Neural cell (in vitro differentiated cells): ENCODE data around the gene MT3. TPM values are rescaled to one million over a fixed set of nuclear protein-coding genes. Genes with fewer than 3 reads are reported as not detected.

Source experiments
- H2AFZ ChIP-seq: fragments of 200-600, 300-800 bp; sonication (generic), shearing (Covaris generic); 2 replicates; pipeline ENCODE4 v1.6.0; 2014; ENCODE audit warnings: low read depth, mild to moderate bottlenecking, antibody characterized with exemption, low read length, moderate library complexity
- H3F3A ChIP-seq: fragments of 200-600 bp; shearing (Covaris generic); 2 replicates; pipeline ENCODE4 v1.6.1; 2016; ENCODE audit warnings: mild to moderate bottlenecking, moderate library complexity, mixed read lengths, antibody characterized with exemption, low read length; ENCODE audit not compliant: insufficient read depth, poor library complexity, severe bottlenecking
- H3K27ac ChIP-seq: fragments of 200-600, 300-800 bp; sonication (generic), shearing (Covaris generic); 2 replicates; pipeline ENCODE4 v1.5.1; 2014; ENCODE audit warnings: mild to moderate bottlenecking, low read length, moderate library complexity
- H3K27me3 ChIP-seq: fragments of 300-800, 200-600 bp; sonication (generic), shearing (Covaris generic); 2 replicates; pipeline ENCODE4 v1.6.0; 2014; ENCODE audit warnings: mild to moderate bottlenecking, low read depth, low read length, moderate library complexity; ENCODE audit not compliant: insufficient read depth
- H3K36me3 ChIP-seq: fragments of 300-800, 200-600 bp; sonication (generic), shearing (Covaris generic); 2 replicates; pipeline ENCODE4 v1.5.1; 2014; ENCODE audit warnings: mild to moderate bottlenecking, antibody characterized with exemption, low read length, moderate library complexity; ENCODE audit not compliant: insufficient read depth
- H3K4me2 ChIP-seq: fragments of 300-800, 200-600 bp; sonication (generic), shearing (Covaris generic); 2 replicates; pipeline ENCODE4 v1.6.0; 2014; ENCODE audit warnings: mild to moderate bottlenecking, low read length
- H3K4me3 ChIP-seq: fragments of 300-800, 200-600 bp; sonication (generic), shearing (Covaris generic); 2 replicates; pipeline ENCODE4 v1.5.1; 2014; ENCODE audit warnings: mild to moderate bottlenecking, low read length, moderate library complexity
- H3K79me2 ChIP-seq: fragments of 200-600 bp; shearing (Covaris generic); replicated peaks from 2 replicates; pipeline ENCODE4 v1.6.0; 2014; ENCODE audit warnings: mild to moderate bottlenecking, low read length, moderate library complexity; ENCODE audit not compliant: insufficient read depth
- H3K9ac ChIP-seq: fragments of 300-800, 200-600 bp; sonication (generic), shearing (Covaris generic); 2 replicates; pipeline ENCODE4 v1.6.1; 2016; ENCODE audit warnings: mild to moderate bottlenecking, low read length, mixed read lengths
- H3K9me2 ChIP-seq: fragments of 200-600 bp; shearing (Covaris generic); 2 replicates; pipeline ENCODE4 v1.6.1; 2016; ENCODE audit warnings: mild to moderate bottlenecking, low read length, mixed read lengths; ENCODE audit not compliant: insufficient read depth
- H3K9me3 ChIP-seq: fragments of 200-600, 300-800 bp; sonication (generic), shearing (Covaris generic); 2 replicates; pipeline ENCODE4 v1.6.1; 2016; ENCODE audit warnings: mild to moderate bottlenecking, mixed run types, low read length, moderate library complexity, mixed read lengths
- H4K20me1 ChIP-seq: fragments of 200-600 bp; shearing (Covaris generic); 2 replicates; pipeline ENCODE4 v1.6.1; 2016; ENCODE audit warnings: mild to moderate bottlenecking, mixed run types; ENCODE audit not compliant: insufficient read depth
- EP300 ChIP-seq: fragments of 450-650 bp; conservative IDR thresholded peaks from 2 replicates; pipeline ENCODE4 v1.6.1; 2014; ENCODE audit warnings: antibody characterized with exemption, mild to moderate bottlenecking, moderate library complexity; ENCODE audit not compliant: poor library complexity, severe bottlenecking
- EZH2 ChIP-seq: fragments of 200-600, 300-800 bp; shearing (Covaris generic), sonication (generic); IDR thresholded peaks from 2 replicates; pipeline ENCODE4 v1.6.1; 2014; ENCODE audit warnings: antibody characterized with exemption, low read length, borderline replicate concordance, mild to moderate bottlenecking; ENCODE audit not compliant: insufficient read depth, poor library complexity, severe bottlenecking
- MXI1 ChIP-seq: fragments of 450-650 bp; conservative IDR thresholded peaks from 2 replicates; pipeline ENCODE4 v1.6.1; 2014; ENCODE audit warnings: antibody characterized with exemption, mild to moderate bottlenecking; ENCODE audit not compliant: poor library complexity, severe bottlenecking
- POLR2AphosphoS5 ChIP-seq: IDR thresholded peaks from 2 replicates; pipeline ENCODE4 v1.6.1; 2012
- RAD21 ChIP-seq: fragments of 450-650 bp; conservative IDR thresholded peaks from 2 replicates; pipeline ENCODE4 v1.6.1; 2014; ENCODE audit warnings: antibody characterized with exemption, mild to moderate bottlenecking, moderate library complexity
- REST ChIP-seq: IDR thresholded peaks from 2 replicates; pipeline ENCODE4 v1.6.1; 2012; ENCODE audit warnings: borderline replicate concordance
- SMC3 ChIP-seq: fragments of 450-650 bp; conservative IDR thresholded peaks from 2 replicates; pipeline ENCODE4 v1.6.1; 2014; ENCODE audit warnings: antibody characterized with exemption, mild to moderate bottlenecking, moderate library complexity; ENCODE audit not compliant: poor library complexity
- TAF1 ChIP-seq: IDR thresholded peaks from 2 replicates; pipeline ENCODE4 v1.6.1; 2012; ENCODE audit warnings: low read depth
- polyA plus RNA-seq: library from polyadenylated mRNA; depleted of rRNA; stranded (reverse); fragments of >200 nt; gene quantifications from 2 replicates; pipeline ENCODE4 v1.2.3, GENCODE V29; 2014
- TF ChIP-seq, protein P1 (sequence below): fragments of 450-650 bp; IDR thresholded peaks from 2 replicates; pipeline ENCODE4 v1.5.1; 2014; ENCODE audit warnings: antibody characterized with exemption, mild to moderate bottlenecking, moderate library complexity; ENCODE audit not compliant: poor library complexity, severe bottlenecking

MT3 gene
- polyA plus RNA-seq, 1 donor from 2014 or later = 1.9 TPM

DNA sequence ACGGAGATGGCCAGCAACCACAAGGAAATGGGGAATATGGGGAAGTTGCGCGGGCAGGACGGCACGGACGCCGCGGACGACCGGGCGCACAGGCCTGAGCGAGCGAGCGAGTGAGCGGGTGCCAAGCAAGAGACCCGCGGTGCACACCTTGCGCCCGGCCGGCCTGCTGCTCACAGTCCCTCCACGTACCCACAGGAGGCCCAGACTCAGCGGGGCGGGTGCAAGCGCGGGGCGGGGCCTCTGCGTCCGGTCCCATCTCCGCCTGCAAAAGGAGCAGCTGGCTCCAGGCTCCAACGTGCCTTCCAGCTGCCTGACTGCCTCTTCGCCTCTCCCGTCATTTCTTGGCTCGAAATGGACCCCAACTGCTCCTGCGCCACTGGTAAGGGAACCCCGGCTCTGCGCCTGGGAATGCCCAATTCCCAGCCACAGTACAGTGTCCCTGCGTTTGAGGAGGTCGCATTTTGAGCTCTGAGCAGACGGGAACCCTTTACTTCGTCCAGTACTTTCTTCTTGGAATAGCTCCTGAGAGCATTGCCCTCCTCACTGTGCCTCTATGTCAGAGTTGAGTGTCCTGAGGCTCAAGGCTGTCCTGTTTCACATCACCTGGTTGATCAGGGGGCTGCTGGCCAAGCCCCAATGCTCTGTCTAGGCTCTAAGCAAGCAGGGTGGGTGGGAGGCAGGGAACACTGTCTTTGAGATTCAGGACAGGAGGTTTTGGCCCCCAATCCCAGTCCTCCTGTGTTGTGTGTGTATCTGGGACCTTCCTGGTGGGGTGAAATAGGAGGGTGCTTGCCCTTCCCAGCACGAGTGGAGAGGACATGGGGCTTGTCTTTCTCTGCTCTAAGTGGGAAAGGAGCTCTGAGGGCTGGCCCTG, 28.1 kb downstream of the MT3 start:
- no peaks in the 10 kb centered on the region for H3K79me2 ChIP-seq
- no peaks in the 10 kb centered on the region for H4K20me1 ChIP-seq
- H3K27me3 ChIP-seq = peaks cover 65% of the 10 kb centered on the region
- no peak overlapping the region for H3K27ac ChIP-seq
- H3K9ac ChIP-seq = no peak overlapping the region
- TF ChIP-seq REST = no peak
- TF ChIP-seq POLR2AphosphoS5 = no peak
- no peak for TF ChIP-seq EZH2
- TF ChIP-seq SMC3 = no peak
- TF ChIP-seq, protein P1, sequence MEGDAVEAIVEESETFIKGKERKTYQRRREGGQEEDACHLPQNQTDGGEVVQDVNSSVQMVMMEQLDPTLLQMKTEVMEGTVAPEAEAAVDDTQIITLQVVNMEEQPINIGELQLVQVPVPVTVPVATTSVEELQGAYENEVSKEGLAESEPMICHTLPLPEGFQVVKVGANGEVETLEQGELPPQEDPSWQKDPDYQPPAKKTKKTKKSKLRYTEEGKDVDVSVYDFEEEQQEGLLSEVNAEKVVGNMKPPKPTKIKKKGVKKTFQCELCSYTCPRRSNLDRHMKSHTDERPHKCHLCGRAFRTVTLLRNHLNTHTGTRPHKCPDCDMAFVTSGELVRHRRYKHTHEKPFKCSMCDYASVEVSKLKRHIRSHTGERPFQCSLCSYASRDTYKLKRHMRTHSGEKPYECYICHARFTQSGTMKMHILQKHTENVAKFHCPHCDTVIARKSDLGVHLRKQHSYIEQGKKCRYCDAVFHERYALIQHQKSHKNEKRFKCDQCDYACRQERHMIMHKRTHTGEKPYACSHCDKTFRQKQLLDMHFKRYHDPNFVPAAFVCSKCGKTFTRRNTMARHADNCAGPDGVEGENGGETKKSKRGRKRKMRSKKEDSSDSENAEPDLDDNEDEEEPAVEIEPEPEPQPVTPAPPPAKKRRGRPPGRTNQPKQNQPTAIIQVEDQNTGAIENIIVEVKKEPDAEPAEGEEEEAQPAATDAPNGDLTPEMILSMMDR = no peak
- no peak for TF ChIP-seq TAF1
- no peak for TF ChIP-seq EP300
- no peak for TF ChIP-seq RAD21
- TF ChIP-seq MXI1 = no peak
- no peaks in the 10 kb centered on the region for H3K9me2 ChIP-seq
- H3K36me3 ChIP-seq = no peaks in the 10 kb centered on the region
- H3F3A ChIP-seq = no peaks in the 10 kb centered on the region
- H3K4me3 ChIP-seq = peak overlapping the region; percentile 57
- H2AFZ ChIP-seq = no peak overlapping the region
- no peaks in the 10 kb centered on the region for H3K9me3 ChIP-seq
- no peak overlapping the region for H3K4me2 ChIP-seq

DNA sequence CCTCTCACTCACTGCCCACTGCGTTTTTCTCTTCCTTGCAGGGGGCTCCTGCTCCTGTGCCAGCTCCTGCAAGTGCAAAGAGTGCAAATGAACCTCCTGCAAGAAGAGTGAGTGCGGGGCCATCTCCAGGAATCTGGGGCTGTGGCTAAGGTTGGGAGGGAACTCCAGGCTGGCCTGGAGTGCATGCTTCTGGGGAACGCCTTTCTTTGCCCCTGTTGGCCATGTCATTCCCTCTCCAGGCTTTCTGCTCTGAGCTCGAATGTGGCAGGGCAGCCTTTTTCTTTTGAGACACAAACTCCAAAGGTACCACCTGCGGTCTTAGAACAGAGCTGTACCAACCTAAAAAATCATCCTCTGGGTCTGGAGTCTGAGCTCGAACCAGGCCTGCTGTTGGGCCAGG, 28.8 kb downstream of the MT3 start:
- no peak for TF ChIP-seq TAF1
- no peak for TF ChIP-seq EP300
- TF ChIP-seq POLR2AphosphoS5 = no peak
- TF ChIP-seq, protein P1 = no peak
- TF ChIP-seq REST = no peak
- no peak for TF ChIP-seq MXI1
- no peak for TF ChIP-seq RAD21
- no peak for TF ChIP-seq SMC3
- Histone ChIP-seq H3F3A (no peaks in the 10 kb centered on the region), H3K9me2 (no peaks in the 10 kb centered on the region), H4K20me1 (no peaks in the 10 kb centered on the region), H2AFZ (no peak overlapping the region), H3K4me3 (no peak overlapping the region), H3K4me2 (no peak overlapping the region), H3K27me3 (peaks cover 65% of the 10 kb centered on the region), H3K9ac (no peak overlapping the region), H3K9me3 (no peaks in the 10 kb centered on the region), H3K27ac (no peak overlapping the region), H3K36me3 (no peaks in the 10 kb centered on the region), H3K79me2 (no peaks in the 10 kb centered on the region)
